ENCODE results near the gene MMP25.
"Not testable (repeated sequence)": the region's sequence is repeated elsewhere in the genome, so short reads cannot be mapped to it uniquely, and the experiment has no call there.

MMP25 gene

DNA sequence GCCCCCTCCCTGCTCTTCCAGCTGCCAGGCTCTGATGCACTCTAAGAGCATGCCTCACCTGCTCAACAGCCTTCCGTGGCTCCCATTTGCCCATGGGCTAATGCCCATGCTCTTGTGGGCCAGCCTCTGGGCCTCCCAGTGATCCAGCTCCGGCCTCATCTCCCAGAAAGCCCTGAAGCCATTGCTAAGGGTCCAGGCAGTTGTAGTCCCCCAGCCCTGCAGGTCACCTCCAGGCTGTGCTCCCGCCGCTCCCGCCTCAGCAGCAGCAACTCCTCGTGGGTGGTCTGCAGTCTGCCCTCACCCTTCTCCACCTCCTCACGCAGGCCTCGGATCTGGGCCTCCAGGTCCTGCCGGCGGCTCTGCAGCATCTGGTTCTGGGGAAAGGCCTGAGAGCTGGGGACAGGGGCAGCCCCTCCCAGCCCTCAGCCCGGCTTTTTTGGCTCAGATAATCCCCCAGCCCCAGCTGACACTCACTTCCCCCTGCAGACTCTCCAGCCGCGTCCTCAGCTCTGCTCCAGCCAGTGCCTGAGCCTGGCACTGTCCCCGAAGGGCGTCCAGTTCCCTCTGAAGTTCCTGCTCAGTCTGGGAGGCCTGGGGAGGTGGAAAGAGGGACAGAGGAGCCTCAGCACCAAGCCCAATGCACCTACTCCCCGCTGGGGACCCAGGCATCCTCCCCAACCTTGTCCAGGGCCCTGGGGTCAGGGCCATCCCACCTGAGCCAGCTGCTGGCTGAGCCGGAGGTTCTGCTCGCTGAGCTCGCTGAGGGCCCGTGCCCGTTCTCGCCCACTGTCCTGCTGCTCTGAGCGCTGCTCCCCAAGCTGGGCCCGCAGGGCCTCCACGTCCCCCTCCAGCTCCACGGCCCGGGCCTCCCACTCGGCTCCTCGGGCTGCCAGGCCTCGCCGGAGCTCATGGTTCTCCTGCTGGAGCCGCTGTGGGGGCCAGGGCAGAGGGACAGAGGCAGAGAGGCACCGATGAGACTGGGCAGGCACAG lies 15.8 kb upstream of the MMP25 start:
- no peak for DNase-seq (ENCODE audit: low read depth in 3 of 3)

DNA sequence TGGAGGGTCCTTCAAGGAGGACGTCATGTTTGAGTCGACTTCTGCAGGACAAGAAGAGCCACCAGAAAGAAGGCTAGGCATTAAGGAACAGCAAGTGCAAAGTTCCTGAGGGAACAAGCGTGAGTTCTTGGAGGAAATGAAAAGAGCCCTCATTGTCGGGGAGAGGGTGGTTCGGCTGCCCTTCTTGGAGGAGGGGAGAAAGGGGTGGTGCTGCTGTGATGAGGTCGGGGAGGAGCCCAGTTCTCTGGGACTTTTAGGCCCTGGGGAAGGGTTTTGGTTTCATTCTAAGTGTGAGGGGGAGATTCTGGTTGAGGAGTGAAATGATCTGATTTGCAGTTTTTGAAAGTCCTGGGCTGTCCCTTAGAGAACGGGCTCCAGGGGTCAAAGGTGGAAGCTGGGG lies 13.7 kb upstream of the MMP25 start:
- no peak for DNase-seq (ENCODE audit: low read depth in 3 of 3)

DNA sequence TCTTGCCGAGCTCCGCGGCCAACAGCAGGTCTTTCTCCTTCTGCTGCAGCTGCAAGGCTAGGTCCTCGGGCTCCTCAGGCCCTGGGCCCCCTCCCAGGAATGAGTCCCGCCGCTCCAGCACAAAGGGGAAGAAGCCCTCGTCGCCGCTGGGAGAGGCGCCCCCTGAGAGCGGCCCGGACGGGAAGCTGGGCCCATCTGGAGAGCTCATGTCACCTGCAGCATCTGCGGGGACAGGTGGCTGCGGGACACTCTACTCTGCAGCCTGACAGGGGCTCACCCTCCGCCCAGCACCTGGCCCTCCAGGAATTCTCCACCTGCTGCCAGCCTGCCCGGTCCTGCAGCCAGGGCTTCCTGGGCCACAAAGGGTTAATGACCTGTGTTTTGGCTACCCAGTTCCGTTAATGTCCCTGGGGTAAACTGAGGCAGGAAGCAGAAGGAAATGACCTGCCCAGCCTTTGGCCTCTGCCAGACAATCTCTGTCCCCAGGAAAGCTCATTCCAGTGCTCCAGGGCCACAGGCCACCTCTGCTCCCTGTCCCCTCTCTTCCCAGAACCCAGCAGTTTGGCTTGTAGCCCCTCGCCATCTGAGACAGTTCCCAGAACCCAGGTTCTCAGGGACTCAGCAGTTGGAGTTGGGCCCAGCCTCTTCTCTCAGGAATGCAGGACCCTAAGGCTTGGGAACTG lies 10.9 kb upstream of the MMP25 start:
- no peak for DNase-seq (ENCODE audit: low read depth in 3 of 3)

DNA sequence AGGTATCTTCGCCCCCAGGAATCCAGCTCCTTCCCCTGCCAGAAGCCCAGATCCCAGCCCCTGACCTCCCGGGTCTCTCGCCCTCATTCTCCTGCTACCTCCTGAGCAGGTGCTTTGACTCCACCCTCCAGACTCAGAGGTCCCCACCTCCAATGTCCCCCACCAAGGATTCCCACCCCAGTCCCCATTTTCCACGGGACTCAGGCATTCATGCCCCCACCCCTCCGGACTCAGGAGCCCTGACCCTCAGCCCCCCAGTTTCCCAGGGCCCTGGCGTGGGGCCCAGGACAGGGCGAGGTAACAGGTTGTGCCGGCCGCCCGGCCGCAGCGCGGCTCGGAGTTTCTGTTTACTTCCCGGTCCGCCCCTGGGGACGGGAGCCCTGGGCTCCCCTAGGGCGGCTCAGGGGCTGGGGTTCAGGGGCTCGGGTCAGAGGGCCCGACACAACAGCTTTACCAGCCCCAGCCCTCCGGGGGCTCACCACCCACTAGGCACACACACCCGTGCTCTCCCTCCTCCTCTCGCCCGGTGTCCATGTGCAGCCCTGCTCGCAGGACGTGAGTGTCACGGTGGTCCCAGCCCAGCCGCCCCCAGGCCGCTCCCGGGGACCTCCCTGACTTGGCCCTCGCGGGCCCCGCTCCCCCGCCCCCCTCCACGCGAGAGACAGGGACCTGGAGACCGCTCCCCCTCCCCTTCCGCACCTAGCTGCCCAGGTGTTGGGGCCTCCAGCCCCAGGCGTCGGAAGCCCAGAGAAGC lies 10.2 kb upstream of the MMP25 start:
- DNase-seq (ENCODE audit: low read depth in 3 of 3): no peak

DNA sequence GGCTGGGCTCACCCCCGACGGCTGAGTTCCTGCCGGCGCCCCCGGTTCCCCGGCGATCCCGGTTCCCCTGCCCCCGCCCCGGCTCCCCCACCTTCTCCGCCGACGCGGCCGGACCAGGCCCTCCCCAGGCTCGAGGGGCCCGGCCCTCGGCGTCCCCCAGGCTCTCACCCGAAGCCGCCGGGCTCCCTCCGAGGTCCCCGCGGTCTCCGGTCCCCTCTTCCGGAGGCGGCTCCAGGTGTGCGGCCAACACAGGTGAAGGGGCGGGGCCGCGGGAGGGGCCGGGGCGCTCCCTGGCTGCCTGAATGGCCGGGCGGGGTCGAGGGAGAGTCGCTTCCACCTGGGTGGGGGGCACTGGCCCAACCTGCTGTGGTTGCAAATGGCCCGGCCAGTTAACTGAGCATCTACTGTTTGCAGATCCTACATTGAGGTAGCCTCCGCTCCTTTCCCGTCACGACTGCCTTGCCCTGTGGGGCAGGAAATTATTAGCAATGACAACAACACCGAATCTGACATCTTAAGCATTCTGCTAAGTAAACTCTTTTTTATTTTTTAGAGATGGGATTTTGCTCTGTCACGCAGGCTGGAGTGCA lies 9.5 kb upstream of the MMP25 start, which contains the start of gene BICDL2:
Gene BICDL2, minus strand, starts transcription at position 219 of the 590 bp plus-strand sequence. CDS start 1,448 bp downstream, outside the sequence.
- DNase-seq (ENCODE audit: low read depth in 3 of 3): no peak

DNA sequence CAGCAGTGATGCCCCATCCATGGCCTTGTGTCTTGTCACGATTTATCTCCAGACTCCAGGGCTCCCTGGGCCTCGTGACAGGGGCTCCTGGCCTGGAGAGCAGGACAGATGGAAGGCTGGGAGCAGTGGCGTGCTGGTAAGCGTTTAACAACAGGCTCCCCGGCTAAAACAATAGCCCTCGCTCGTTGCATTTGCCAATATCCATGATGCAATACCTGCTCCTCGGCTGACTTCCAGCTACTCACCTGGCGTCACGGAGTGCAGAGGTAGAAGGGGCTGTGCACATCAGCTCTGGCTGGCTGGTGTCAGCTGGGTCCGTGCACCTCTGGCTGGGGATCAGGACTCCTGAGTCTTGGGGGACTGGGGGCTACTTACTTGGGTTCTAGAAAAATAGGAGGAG lies 8.1 kb upstream of the MMP25 start:
- DNase-seq (ENCODE audit: low read depth in 3 of 3): no peak

DNA sequence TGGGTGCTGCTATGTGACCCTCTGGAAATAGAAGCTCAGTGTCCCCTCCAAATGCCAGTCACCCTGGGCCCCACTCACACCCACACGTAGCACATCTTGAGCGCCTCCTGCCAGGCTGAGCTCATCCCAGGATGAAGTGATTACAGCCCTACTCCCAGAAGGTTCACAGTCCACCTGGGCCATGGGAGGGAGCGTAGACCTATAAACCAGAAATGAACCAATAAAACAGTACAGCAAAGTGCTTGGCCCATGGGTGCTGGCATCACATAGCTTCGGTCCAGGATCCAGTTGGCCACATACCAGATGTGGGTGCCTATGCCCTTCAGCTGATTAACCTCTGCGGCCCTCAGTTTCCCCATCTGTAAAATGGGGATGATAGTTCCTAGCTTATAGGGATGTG lies 7.5 kb upstream of the MMP25 start:
- DNase-seq (ENCODE audit: low read depth in 3 of 3): no peak

DNA sequence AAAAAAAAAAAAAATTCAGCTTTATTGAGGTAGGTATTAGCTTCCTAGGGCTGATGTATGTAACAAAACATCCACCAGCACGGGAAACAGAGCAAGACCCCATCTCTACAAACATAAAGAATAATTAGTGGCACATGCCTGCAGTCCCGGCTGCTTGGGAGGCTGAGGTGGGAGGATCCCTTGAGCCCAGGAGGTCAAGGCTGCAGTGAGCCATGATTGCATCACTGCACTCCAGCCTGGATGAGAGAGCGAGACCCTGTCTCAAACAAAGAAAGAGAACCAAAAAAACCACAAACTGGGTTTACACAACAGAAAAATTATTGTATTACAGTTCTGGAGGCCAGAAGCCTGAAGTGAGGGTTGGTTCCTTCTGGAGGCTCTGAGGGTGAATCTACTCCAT lies 4.0 kb upstream of the MMP25 start:
- no peak for DNase-seq (ENCODE audit: low read depth in 3 of 3)

DNA sequence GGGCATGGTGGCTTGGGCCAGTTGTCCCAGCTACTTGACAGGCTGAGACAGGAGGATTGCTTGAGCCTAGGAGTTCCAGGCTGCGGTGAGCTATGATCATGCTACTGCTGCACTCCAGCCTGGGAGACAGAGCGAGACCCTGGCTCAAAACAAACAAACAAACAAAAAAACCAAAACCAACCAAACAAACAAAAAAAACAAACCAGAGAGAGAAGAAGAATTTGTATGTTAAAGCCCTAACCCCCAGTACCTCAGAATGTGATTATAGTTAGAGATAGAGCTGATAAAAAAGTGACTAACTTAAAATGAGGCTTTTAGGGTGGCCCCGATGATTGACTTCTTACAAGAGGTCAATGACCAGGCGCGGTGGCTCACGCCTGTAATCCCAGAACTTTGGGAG lies 1.7 kb upstream of the MMP25 start:
- DNase-seq (ENCODE audit: low read depth in 3 of 3): no peak

DNA sequence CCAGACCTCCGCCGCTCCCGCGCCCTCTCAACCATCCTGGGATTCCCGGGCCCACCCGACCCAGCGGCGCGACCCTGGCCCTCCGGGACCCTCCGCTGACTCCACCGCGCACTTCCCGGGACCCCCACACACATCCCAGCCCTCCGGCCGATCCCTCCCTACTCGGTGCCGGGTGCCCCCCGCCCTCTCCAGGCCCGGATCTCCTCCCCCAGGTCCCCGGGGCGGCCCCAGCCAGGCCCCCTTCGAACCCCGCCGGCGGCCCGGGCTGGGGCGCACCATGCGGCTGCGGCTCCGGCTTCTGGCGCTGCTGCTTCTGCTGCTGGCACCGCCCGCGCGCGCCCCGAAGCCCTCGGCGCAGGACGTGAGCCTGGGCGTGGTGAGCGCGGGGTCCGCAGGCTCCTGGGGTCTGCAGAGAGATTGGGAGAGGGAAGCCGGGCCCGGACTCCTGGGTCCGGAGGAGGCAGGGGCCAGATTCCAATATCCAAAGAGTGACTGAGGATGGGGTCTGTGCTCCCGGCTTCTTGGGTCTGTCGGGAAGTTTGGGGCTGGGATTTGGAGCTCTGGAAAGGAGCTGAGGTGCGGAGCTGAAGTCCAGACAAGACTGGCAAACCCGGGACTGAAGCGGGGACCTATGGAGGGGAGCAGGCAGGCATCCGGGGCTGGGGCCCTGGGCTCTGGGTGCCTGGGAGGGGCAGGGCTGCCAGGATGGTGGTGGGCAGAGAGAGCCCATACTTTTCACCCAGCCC lies 453 bp downstream of the MMP25 start:
- no peak for DNase-seq (ENCODE audit: low read depth in 3 of 3)

DNA sequence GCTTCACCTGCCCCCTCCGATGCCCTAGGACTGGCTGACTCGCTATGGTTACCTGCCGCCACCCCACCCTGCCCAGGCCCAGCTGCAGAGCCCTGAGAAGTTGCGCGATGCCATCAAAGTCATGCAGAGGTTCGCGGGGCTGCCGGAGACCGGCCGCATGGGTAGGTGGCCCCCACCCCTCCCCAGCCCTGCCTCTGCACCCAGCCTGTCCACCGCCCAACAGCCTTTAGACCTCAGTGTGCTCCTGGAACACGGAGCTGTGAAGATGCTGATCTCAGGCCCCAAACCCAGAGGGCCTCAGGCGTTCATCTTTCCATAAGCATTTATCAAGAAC lies 993 bp downstream of the MMP25 start:
- no peak for DNase-seq (ENCODE audit: low read depth in 3 of 3)

DNA sequence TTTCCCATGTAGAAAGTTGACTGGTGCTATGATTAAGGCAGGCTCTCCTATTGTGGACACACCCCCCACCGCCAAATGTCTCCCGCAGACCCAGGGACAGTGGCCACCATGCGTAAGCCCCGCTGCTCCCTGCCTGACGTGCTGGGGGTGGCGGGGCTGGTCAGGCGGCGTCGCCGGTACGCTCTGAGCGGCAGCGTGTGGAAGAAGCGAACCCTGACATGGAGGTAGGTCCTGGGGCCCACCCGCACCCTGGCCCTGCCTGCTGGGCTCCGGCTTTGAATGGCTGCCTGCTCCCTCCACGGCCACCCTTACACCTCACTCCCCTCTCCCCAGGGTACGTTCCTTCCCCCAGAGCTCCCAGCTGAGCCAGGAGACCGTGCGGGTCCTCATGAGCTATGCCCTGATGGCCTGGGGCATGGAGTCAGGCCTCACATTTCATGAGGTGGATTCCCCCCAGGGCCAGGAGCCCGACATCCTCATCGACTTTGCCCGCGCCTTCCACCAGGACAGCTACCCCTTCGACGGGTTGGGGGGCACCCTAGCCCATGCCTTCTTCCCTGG lies 3.6 kb downstream of the MMP25 start:
- DNase-seq (ENCODE audit: low read depth in 3 of 3): no peak

DNA sequence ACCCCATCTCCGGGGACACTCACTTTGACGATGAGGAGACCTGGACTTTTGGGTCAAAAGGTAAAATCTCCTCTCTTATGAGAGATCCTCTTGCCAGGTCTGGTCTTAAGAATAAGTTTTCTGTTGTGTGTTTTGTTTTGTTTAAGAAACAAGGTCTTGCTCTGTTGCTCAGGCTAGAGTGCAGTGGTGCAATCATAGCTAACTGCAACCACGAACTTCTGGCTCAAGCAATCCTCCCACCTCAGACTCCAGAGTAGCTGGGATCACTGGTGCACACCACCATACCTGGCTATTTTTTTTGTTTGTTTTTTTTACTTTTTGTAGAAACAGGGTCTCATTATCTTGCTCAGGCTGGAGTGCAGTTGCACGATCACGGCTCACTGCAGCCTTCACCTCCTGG lies 4.1 kb downstream of the MMP25 start:
- DNase-seq (ENCODE audit: low read depth in 3 of 3): no peak

DNA sequence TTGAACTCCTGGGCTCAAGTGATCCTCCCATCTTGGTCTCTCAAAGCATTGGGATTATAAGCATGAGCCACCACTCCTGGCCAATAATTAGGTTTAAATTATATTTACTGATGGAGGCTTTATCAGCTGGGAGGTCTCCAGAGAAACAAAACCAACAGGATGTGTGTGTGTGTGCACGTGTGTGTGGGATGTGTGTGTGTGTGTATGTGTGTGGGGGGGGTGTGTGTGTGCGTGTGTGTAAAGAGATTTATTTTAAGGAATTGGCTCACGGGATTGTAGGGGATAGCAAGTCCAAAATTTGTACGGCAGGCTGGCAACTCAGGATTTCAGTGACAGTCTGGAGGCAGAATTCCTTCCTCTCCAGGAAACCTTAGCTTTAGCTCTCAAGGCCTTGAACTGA lies 4.6 kb downstream of the MMP25 start:
- DNase-seq (ENCODE audit: low read depth in 3 of 3): no peak

DNA sequence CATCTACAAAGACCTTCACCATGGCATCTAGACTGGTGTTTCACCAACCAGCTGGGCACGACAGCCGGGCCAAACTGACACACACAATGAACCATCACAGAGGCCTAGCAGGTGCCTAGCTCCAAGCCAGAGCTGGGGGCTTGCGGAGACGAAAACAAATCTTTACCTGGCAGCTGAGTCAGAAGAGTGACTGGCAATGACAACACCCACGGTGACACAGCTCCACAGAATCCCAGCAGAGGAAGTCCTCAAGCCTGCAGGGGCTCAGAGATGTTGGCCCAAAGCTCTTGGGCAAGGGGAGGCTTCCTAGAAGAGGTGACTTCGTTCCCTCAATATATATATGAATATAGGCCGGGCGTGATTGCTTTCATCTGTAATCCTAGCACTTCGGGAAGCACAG lies 5.1 kb downstream of the MMP25 start:
- no peak for DNase-seq (ENCODE audit: low read depth in 3 of 3)

DNA sequence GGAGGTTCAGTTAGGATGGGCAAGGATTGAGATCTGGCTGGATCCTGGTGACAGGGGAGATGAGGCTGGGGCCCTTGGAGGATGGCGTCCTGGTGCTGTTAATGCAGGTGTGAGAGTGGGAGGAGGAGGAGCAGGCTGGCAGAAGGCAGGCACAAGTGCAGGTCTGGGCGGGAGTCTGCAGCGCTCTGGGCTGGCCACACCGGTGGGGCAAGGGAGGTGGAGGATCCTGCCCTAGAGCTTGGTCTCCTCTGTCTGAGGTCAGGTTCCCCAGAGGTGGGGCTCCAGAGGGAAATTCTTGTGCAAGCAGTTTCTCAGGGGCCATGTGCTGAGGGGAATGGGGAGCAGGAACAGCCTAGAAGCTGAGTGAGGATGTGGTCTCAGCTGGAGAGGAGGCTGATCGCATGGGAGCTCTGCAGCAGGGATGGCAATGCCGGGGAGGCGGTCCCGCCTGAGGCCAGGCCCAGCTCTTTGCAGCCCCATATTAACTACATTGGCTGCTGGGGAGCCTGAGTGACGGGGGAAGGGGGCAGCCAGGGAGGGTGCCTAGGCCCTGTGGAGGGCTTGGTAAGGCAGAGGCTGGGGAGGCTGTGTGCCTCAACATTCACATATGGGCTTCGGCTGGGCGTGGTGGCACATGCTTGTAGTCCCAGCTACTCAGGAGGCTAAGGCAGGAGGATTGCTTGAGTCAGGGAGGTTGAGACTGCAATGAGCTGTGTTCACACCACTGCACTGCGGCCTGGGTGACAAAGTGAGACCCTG lies 6.4 kb downstream of the MMP25 start:
- DNase-seq (ENCODE audit: low read depth in 3 of 3): not testable (repeated sequence)

DNA sequence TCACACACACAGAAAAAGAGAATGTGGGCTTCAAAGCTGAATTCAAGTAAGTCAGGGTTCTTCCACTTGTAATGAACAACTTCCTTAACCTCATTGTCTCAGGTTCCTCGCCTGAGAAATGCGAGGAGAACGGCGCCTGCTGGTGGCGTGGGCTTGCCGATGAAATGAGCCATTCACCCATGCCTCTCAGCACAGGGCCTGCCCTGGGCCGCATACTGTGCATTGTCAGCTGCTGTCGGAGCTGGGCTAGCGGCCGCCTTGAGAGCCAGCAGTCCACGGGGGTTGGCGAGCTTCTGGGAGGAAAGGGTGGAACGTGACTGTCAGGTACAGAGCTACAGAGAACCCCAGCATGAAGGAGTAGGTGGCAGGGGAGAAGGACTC lies 7.0 kb downstream of the MMP25 start:
- DNase-seq (ENCODE audit: low read depth in 3 of 3): not testable (repeated sequence)

DNA sequence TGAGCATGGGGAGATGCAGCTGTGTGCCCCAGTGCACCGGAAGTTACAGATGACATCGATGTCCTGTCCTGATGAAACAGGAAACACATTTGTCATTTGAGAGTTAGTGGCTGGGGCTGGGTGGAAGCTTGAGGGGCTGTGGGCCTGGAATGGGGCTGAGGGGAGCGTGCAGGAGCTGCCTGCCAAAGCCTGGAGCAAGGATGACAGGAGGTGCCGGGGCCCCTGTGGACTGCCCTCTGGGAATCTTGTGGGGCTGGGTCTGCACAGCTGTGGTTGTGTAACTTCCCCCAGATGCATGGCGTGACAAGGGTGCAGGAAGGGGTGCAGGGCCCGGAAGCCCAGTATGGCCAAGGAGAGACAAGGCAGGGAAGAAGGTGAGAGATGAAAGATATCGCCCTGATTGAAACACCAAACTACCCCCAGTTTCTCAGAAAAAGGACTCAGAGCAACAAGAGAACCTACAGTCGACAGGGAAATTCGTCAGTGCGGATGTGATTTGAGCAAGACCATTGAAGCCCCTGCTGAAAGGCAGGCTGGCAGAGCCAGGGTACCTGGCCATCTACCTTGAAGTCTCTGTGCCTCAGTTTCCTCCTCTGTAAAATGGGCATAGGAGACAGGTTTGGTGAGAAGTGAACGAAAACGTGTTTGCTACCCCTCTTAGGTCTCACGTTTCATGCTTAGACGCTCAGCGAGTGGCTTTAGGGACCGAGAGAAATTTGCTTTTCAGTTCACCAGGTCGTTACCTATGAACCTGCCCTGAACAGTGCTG lies 8.8 kb downstream of the MMP25 start:
- no peak for DNase-seq (ENCODE audit: low read depth in 3 of 3)

DNA sequence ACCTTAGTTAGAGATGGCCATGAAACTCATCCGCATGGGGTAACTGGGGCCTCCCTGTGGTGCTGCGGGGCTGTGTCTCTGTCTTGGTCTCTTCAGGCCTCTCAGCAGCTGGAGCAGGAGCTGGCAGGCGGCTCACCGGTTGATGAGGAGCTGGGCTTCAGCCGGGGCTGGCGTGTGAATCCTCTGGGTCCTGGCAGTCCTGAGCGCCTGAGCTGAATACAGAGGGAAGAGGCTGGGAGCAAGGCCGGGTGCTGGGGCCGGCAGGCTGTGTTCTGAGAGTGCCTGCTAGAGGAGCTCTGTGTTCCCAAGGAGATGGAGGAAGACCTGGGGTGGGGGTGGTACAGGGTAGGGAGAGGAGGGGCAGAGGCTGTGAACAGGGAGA lies 9.4 kb downstream of the MMP25 start:
- not testable (repeated sequence) for DNase-seq (ENCODE audit: low read depth in 3 of 3)

Data from stimulated activated CD4-positive, alpha-beta T cell treated with anti-CD3 and anti-CD28 coated beads, TNF-alpha, amount 100 ng/mL, for 4 hours (primary cell).